Endothelial cell of umbilical vein (primary cell): Measurements from ENCODE around the gene ZNF507.

Source experiments
- CTCF ChIP-seq, 2 donors: IDR thresholded peaks; 1 replicate in 1 of 2; 2 replicates in 1 of 2; pipeline ENCODE4 v1.5.1; 2011; ENCODE audit warnings: low read length in 2 of 2, mild to moderate bottlenecking in 2 of 2, moderate library complexity in 2 of 2, control low read depth in 1 of 2, inconsistent platforms in 1 of 2, low read depth in 1 of 2; ENCODE audit not compliant: insufficient read depth in 1 of 2; ENCODE audit errors: extremely low read depth in 1 of 2
- EZH2 ChIP-seq: IDR thresholded peaks from 2 replicates; pipeline ENCODE4 v1.6.1; 2012; ENCODE audit warnings: borderline replicate concordance, low read depth, mild to moderate bottlenecking, moderate library complexity, low read length, inconsistent platforms; ENCODE audit not compliant: severe bottlenecking
- POLR2AphosphoS5 ChIP-seq: IDR thresholded peaks from 2 replicates; pipeline ENCODE4 v1.6.1; 2012; ENCODE audit warnings: low read depth, mild to moderate bottlenecking, control low read depth, low read length, moderate library complexity; ENCODE audit not compliant: insufficient read depth

DNA sequence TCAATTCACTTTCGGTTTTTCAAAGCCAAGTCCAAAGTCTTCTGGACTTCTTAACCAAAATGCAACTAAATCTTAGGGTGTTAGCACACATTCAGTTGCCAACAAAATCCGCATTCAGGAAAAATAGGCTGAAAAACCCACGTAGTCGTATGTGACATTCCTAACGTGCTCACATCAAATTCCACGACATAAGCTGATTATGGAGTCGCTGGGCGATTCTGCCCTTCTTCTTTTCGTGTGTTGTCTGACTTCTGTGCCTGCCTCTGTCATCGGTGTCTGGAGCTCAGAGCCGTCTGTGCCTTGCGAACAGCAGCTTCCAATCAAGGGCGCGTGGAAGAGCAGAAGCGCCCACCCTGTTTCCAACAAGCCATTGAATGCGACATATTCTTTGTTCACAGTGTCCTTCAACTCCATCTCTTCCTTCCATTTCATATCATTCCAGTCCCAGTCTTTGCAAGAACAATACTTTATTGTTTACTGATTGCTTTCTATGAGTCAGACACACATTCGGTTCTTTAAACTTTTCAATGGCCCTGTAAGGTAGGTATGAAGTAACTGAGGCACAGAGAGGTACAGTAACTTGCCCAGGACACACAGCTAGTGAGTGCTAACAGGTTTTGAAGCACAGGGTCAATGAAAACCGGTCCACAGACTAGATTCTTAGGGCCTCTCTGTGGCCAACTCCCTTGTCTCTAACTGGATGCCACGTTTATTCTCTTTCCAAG is 8.2 kb upstream of the ZNF507 start:
- TF ChIP-seq POLR2AphosphoS5: no peak
- TF ChIP-seq CTCF (IDR thresholded peaks at IDR 0.05; ENCODE audit: extremely low read depth in 1 of 2, insufficient read depth in 1 of 2, low read depth in 1 of 2, low read length in 2 of 2): no peak
- no peak for TF ChIP-seq EZH2
